ENCODE measurements around the gene FMN2.
"Not testable (repeated sequence)": the region's sequence is repeated elsewhere in the genome, so short reads cannot be mapped to it uniquely, and the experiment has no call there.

The FMN2 gene

DNA sequence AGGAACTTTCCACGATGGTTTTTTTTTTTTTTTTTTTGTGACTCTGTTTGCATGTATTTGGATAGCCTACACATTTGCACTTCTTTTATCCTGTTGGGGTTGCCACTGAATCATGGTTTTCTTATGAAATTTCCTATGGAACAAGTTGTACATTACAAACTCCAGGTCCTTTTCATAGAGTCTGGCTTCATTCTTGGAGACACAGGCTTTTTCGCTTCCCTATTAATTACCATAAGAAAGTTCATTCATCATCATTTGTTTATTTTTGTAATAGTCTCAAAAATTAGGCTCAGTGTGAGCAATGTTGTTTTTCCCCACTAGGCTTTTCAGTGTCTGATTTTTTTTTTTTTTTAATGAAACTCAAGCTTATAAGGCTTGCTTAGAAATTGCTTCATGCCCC, 179.4 kb downstream of the FMN2 start:
- no peak for DNase-seq
- H3K4me3 Mint-ChIP-seq, result no peak overlapping the region
- H3K36me3 Mint-ChIP-seq (ENCODE audit: low read depth), result no peaks in the 10 kb centered on the region
- H3K27me3 Mint-ChIP-seq (ENCODE audit: low read depth, poor library complexity), result peaks cover 3% of the 10 kb centered on the region
- no peak overlapping the region for H3K27ac Mint-ChIP-seq
- peaks cover 21% of the 10 kb centered on the region for H3K9me3 Mint-ChIP-seq
- H3K4me1 Mint-ChIP-seq, result no peaks in the 10 kb centered on the region
- TF ChIP-seq, protein P1, sequence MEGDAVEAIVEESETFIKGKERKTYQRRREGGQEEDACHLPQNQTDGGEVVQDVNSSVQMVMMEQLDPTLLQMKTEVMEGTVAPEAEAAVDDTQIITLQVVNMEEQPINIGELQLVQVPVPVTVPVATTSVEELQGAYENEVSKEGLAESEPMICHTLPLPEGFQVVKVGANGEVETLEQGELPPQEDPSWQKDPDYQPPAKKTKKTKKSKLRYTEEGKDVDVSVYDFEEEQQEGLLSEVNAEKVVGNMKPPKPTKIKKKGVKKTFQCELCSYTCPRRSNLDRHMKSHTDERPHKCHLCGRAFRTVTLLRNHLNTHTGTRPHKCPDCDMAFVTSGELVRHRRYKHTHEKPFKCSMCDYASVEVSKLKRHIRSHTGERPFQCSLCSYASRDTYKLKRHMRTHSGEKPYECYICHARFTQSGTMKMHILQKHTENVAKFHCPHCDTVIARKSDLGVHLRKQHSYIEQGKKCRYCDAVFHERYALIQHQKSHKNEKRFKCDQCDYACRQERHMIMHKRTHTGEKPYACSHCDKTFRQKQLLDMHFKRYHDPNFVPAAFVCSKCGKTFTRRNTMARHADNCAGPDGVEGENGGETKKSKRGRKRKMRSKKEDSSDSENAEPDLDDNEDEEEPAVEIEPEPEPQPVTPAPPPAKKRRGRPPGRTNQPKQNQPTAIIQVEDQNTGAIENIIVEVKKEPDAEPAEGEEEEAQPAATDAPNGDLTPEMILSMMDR (IDR thresholded peaks at IDR 0.05), result no peak

DNA sequence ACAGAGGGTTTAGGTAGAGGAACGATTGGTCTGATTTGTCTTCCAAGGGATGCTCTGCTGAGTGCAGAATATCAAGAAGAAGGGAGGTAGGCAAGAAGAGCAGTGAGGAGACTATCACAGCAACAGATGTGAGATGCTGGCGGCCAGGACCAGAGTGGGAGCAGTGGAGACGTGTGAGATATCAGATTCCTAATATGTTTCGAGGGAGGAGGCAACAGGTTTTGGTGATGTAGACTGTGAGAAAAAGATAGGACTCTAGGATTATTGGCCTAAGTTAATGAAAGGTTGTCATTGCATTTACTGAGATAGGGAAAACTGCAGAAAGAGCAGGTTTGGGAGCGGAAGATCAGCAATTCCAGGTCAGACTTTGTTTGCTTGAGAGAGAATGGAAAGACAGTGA, 182.9 kb downstream of the FMN2 start:
- Mint-ChIP-seq H3K36me3 (ENCODE audit: low read depth) (no peaks in the 10 kb centered on the region), H3K4me3 (no peak overlapping the region), H3K27me3 (ENCODE audit: low read depth, poor library complexity) (no peaks in the 10 kb centered on the region), H3K9me3 (peaks cover 5% of the 10 kb centered on the region), H3K27ac (no peak overlapping the region), H3K4me1 (no peaks in the 10 kb centered on the region)
- DNase-seq, result no peak
- TF ChIP-seq, protein P1 (IDR thresholded peaks at IDR 0.05), result no peak

GRCh38 chr1:240275219-240275618, 183.5 kb downstream of the FMN2 start:
- H3K27ac Mint-ChIP-seq; DNase-seq; H3K27me3 Mint-ChIP-seq (ENCODE audit: low read depth, poor library complexity); H3K36me3 Mint-ChIP-seq (ENCODE audit: low read depth); H3K4me1 Mint-ChIP-seq; H3K9me3 Mint-ChIP-seq; H3K4me3 Mint-ChIP-seq: not testable (repeated sequence)

- H3K36me3 Mint-ChIP-seq (ENCODE audit: low read depth), result no peaks in the 10 kb centered on the region
- no peaks in the 10 kb centered on the region for H3K4me1 Mint-ChIP-seq
- H3K27ac Mint-ChIP-seq, result peak overlapping the region; percentile 44
- DNase-seq, result no peak
- no peaks in the 10 kb centered on the region for H3K9me3 Mint-ChIP-seq
- H3K4me3 Mint-ChIP-seq, result no peak overlapping the region
- no peaks in the 10 kb centered on the region for H3K27me3 Mint-ChIP-seq (ENCODE audit: low read depth, poor library complexity)
- TF ChIP-seq, protein P1 (IDR thresholded peaks at IDR 0.05), result no peak
Measured at GRCh38 chr1:240278082-240278481, 186.4 kb downstream of the FMN2 start.

- no peaks in the 10 kb centered on the region for H3K36me3 Mint-ChIP-seq (ENCODE audit: low read depth)
- no peaks in the 10 kb centered on the region for H3K9me3 Mint-ChIP-seq
- H3K27ac Mint-ChIP-seq, result no peak overlapping the region
- H3K4me1 Mint-ChIP-seq, result no peaks in the 10 kb centered on the region
- no peak overlapping the region for H3K4me3 Mint-ChIP-seq
- DNase-seq, result no peak
- peaks cover 3% of the 10 kb centered on the region for H3K27me3 Mint-ChIP-seq (ENCODE audit: low read depth, poor library complexity)
- TF ChIP-seq, protein P1 (IDR thresholded peaks at IDR 0.05), result no peak
Measured at GRCh38 chr1:240280560-240281322, 189.1 kb downstream of the FMN2 start.

GRCh38 chr1:240282061-240282830, 190.6 kb downstream of the FMN2 start:
- no peak for DNase-seq

More at GRCh38 chr1:240282061-240282830, 190.6 kb downstream of the FMN2 start:
- no peaks in the 10 kb centered on the region for H3K4me1 Mint-ChIP-seq
- TF ChIP-seq, protein P1 (IDR thresholded peaks at IDR 0.05), result no peak
- peaks cover 6% of the 10 kb centered on the region for H3K27me3 Mint-ChIP-seq (ENCODE audit: low read depth, poor library complexity)
- H3K36me3 Mint-ChIP-seq (ENCODE audit: low read depth), result no peaks in the 10 kb centered on the region
- H3K4me3 Mint-ChIP-seq, result no peak overlapping the region
- H3K9me3 Mint-ChIP-seq, result no peaks in the 10 kb centered on the region
- no peak overlapping the region for H3K27ac Mint-ChIP-seq

Measured in nephron progenitor cell (in vitro differentiated cells).